GM23338 (cell line): ENCODE results near the gene CACNB1. TPM values are rescaled to one million over a fixed set of nuclear protein-coding genes. Genes with fewer than 3 reads are reported as not detected.

ENCODE experiments used
- ATAC-seq: fragments of 200-7000 bp; cut with Tn5 transposase; 3 replicates; pipeline ENCODE4 v1.9.1; 2020
- DNase-seq: peaks from one replicate; pipeline ENCODE4 v3.0.0-alpha.2; 2015; ENCODE audit warnings: low spot score
- H2AFZ ChIP-seq: fragments of 200-600 bp; sonication (generic); 2 replicates; pipeline ENCODE4 v1.8.0; 2016; ENCODE audit warnings: antibody characterized with exemption, mild to moderate bottlenecking, moderate library complexity
- H3F3A ChIP-seq: fragments of 200-600 bp; sonication (generic); replicated peaks from 2 replicates; pipeline ENCODE4 v1.8.0; 2017; ENCODE audit warnings: antibody characterized with exemption, mixed run types, low read depth
- H3K27ac ChIP-seq: fragments of 200-600 bp; sonication (generic); 2 replicates; pipeline ENCODE4 v1.6.1; 2016; ENCODE audit warnings: low read depth
- H3K27me3 ChIP-seq: fragments of 200-600 bp; sonication (generic); 2 replicates; pipeline ENCODE4 v1.8.0; 2016; ENCODE audit warnings: mild to moderate bottlenecking, mixed run types, moderate library complexity; ENCODE audit not compliant: insufficient read depth
- H3K36me3 ChIP-seq: fragments of 200-600 bp; sonication (generic); 2 replicates; pipeline ENCODE4 v1.8.0; 2016; ENCODE audit warnings: mild to moderate bottlenecking; ENCODE audit not compliant: insufficient read depth
- H3K4me1 ChIP-seq: fragments of 200-600 bp; sonication (generic); 2 replicates; pipeline ENCODE4 v1.8.0; 2016; ENCODE audit warnings: mild to moderate bottlenecking, moderate library complexity; ENCODE audit not compliant: insufficient read depth
- H3K4me2 ChIP-seq: fragments of 200-600 bp; sonication (generic); 2 replicates; pipeline ENCODE4 v1.7.1; 2017; ENCODE audit warnings: mixed run types
- H3K4me3 ChIP-seq: fragments of 200-600 bp; sonication (generic); 2 replicates; pipeline ENCODE4 v1.6.1; 2016; ENCODE audit warnings: mixed run types
- H3K79me2 ChIP-seq: fragments of 200-600 bp; sonication (generic); replicated peaks from 2 replicates; pipeline ENCODE4 v1.8.0; 2017; ENCODE audit warnings: mild to moderate bottlenecking; ENCODE audit not compliant: insufficient read depth
- H3K9me2 ChIP-seq: fragments of 200-600 bp; sonication (generic); 2 replicates; pipeline ENCODE4 v1.8.0; 2017; ENCODE audit not compliant: insufficient read depth
- H4K20me1 ChIP-seq: fragments of 200-600 bp; sonication (generic); replicated peaks from 2 replicates; pipeline ENCODE4 v1.8.0; 2017; ENCODE audit warnings: mild to moderate bottlenecking; ENCODE audit not compliant: insufficient read depth
- H3K27ac Mint-ChIP-seq: 2 replicates; pipeline ENCODE4 v1.8.0; 2020; ENCODE audit warnings: inconsistent platforms, mild to moderate bottlenecking, moderate library complexity, mixed read lengths
- H3K27me3 Mint-ChIP-seq: 3 replicates; pipeline ENCODE4 v1.8.0; 2022; ENCODE audit warnings: low read depth, mild to moderate bottlenecking, moderate library complexity, mixed read lengths, inconsistent platforms; ENCODE audit not compliant: insufficient read depth, poor library complexity
- H3K36me3 Mint-ChIP-seq: 3 replicates; pipeline ENCODE4 v1.8.0; 2021; ENCODE audit warnings: low read depth, mild to moderate bottlenecking, inconsistent platforms, moderate library complexity, mixed read lengths
- H3K4me1 Mint-ChIP-seq: 3 replicates; pipeline ENCODE4 v1.8.0; 2020; ENCODE audit warnings: mild to moderate bottlenecking, inconsistent platforms, mixed read lengths
- H3K4me3 Mint-ChIP-seq: 3 replicates; pipeline ENCODE4 v1.8.0; 2021; ENCODE audit warnings: moderate library complexity, mild to moderate bottlenecking, inconsistent platforms, mixed read lengths
- H3K9me3 Mint-ChIP-seq: 3 replicates; pipeline ENCODE4 v1.8.0; 2020; ENCODE audit warnings: moderate library complexity, mild to moderate bottlenecking, inconsistent platforms, mixed read lengths
- CREB1 ChIP-seq: fragments of 250-450 bp; sonication (Bioruptor Pico); IDR thresholded peaks from 2 replicates; pipeline ENCODE4 v1.5.0; 2020; ENCODE audit warnings: low read depth, mild to moderate bottlenecking, moderate library complexity
- EZH2 ChIP-seq: fragments of 200-600 bp; sonication (generic); IDR thresholded peaks from one replicate; pipeline ENCODE4 v1.8.0; 2017; ENCODE audit warnings: antibody characterized with exemption, mild to moderate bottlenecking, low read depth; ENCODE audit not compliant: unreplicated experiment
- EZH2phosphoT487 ChIP-seq: fragments of 200-600 bp; sonication (generic); IDR thresholded peaks from one replicate; pipeline ENCODE4 v1.8.1; 2018; ENCODE audit warnings: antibody characterized with exemption; ENCODE audit not compliant: unreplicated experiment
- JUNB ChIP-seq: IDR thresholded peaks from one replicate; pipeline ENCODE4 v1.6.1; 2016; ENCODE audit warnings: antibody characterized with exemption; ENCODE audit not compliant: unreplicated experiment
- NANOG ChIP-seq: IDR thresholded peaks from 2 replicates; pipeline ENCODE4 v1.6.1; 2016; ENCODE audit warnings: antibody characterized with exemption, borderline replicate concordance
- POLR2AphosphoS5 ChIP-seq: IDR thresholded peaks from 2 replicates; pipeline ENCODE4 v1.6.1; 2016; ENCODE audit warnings: antibody characterized with exemption, low read depth
- STAT1 ChIP-seq: IDR thresholded peaks from one replicate; pipeline ENCODE4 v1.6.1; 2016; ENCODE audit warnings: antibody characterized with exemption; ENCODE audit not compliant: unreplicated experiment
- ZNF114 ChIP-seq: fragments of 250-450 bp; sonication (Bioruptor Pico); IDR thresholded peaks from 2 replicates; pipeline ENCODE4 v1.5.0; 2020; ENCODE audit warnings: mild to moderate bottlenecking, moderate library complexity
- ZNF331 ChIP-seq: fragments of 250-450 bp; sonication (Bioruptor Pico); IDR thresholded peaks from 2 replicates; pipeline ENCODE4 v1.5.0; 2020; ENCODE audit warnings: low read depth, mild to moderate bottlenecking, moderate library complexity
- polyA plus RNA-seq: library from polyadenylated mRNA; unstranded; fragments of >200 nt; fragmentation: Nextera tagmentation; extraction: Ambion mirVana; gene quantifications from 2 replicates; pipeline ENCODE4 v1.2.1, GENCODE V29; 2016
- total RNA-seq: library from RNA; depleted of rRNA; stranded (reverse); fragments of >200 nt; shearing (Covaris generic); gene quantifications from 2 replicates; pipeline ENCODE4 v1.2.3, GENCODE V29; 2014
- TF ChIP-seq, protein P1 (sequence below): IDR thresholded peaks from 2 replicates; pipeline ENCODE4 v1.6.1; 2016; ENCODE audit warnings: antibody characterized with exemption
- TF ChIP-seq, protein P2 (sequence below), 2 experiments: fragments of 200-600 bp in 1 of 2; sonication (generic) in 1 of 2; conservative IDR thresholded peaks; 2 replicates each; pipeline versions ENCODE4 v1.5.1 to v1.6.1; 2016 to 2017; ENCODE audit warnings: antibody characterized with exemption in 2 of 2, low read depth in 2 of 2, mild to moderate bottlenecking in 2 of 2, moderate library complexity in 1 of 2
- TF ChIP-seq, protein P3 (sequence below): fragments of 250-450 bp; sonication (Bioruptor Pico); IDR thresholded peaks from 2 replicates; pipeline ENCODE4 v1.5.0; 2020; ENCODE audit warnings: mild to moderate bottlenecking, moderate library complexity
- TF ChIP-seq, protein P4 (sequence below): IDR thresholded peaks from one replicate; pipeline ENCODE4 v1.6.1; 2018; ENCODE audit warnings: antibody characterized with exemption; ENCODE audit not compliant: unreplicated experiment

CACNB1 gene
- total and polyA plus RNA-seq, 2 experiments from 2014 or later = 8.4 to 13.1 TPM

DNA sequence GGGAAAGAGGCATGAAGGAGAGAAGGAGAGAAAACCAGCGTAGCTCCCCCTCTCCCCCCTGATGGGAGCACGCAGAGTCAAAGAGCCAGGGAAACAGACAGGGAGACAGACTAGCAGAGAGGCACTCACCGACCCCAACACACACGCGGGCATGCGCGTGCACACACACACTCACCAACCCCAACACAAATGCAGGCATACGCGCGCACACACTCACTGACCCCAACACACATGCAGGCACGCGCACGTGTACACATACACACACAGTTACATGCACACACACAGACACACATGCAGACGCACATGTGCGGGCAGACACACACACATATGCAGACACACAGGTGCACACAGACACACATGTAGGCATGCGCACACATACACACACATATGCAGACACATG, 4.6 kb downstream of the CACNB1 start:
- Histone ChIP-seq H3K4me3 (no peak overlapping the region), H2AFZ (no peak overlapping the region), H4K20me1 (peaks cover 13% of the 10 kb centered on the region), H3K27ac (no peak overlapping the region), H3K36me3 (peaks cover 8% of the 10 kb centered on the region), H3K4me2 (no peak overlapping the region), H3K79me2 (peaks cover 23% of the 10 kb centered on the region), H3F3A (no peaks in the 10 kb centered on the region), H3K27me3 (no peaks in the 10 kb centered on the region), H3K4me1 (peaks cover 20% of the 10 kb centered on the region), H3K9me2 (no peaks in the 10 kb centered on the region)
- Mint-ChIP-seq H3K27me3 (peaks cover 10% of the 10 kb centered on the region), H3K36me3 (peaks cover 34% of the 10 kb centered on the region), H3K4me3 (no peak overlapping the region), H3K9me3 (no peaks in the 10 kb centered on the region), H3K4me1 (peaks cover 25% of the 10 kb centered on the region), H3K27ac (no peak overlapping the region; the same call in 1 of the 2 replicates)
- ATAC-seq (no peak), DNase-seq (no peak)
- TF ChIP-seq STAT1 (no peak), NANOG (no peak), JUNB (no peak), ZNF331 (no peak), EZH2phosphoT487 (no peak), POLR2AphosphoS5 (no peak), ZNF114 (CRISPR knock-in tag) (no peak), EZH2 (no peak), CREB1 (CRISPR knock-in tag) (no peak)
- TF ChIP-seq, protein P1, sequence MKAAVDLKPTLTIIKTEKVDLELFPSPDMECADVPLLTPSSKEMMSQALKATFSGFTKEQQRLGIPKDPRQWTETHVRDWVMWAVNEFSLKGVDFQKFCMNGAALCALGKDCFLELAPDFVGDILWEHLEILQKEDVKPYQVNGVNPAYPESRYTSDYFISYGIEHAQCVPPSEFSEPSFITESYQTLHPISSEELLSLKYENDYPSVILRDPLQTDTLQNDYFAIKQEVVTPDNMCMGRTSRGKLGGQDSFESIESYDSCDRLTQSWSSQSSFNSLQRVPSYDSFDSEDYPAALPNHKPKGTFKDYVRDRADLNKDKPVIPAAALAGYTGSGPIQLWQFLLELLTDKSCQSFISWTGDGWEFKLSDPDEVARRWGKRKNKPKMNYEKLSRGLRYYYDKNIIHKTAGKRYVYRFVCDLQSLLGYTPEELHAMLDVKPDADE = no peak
- TF ChIP-seq, protein P2, sequence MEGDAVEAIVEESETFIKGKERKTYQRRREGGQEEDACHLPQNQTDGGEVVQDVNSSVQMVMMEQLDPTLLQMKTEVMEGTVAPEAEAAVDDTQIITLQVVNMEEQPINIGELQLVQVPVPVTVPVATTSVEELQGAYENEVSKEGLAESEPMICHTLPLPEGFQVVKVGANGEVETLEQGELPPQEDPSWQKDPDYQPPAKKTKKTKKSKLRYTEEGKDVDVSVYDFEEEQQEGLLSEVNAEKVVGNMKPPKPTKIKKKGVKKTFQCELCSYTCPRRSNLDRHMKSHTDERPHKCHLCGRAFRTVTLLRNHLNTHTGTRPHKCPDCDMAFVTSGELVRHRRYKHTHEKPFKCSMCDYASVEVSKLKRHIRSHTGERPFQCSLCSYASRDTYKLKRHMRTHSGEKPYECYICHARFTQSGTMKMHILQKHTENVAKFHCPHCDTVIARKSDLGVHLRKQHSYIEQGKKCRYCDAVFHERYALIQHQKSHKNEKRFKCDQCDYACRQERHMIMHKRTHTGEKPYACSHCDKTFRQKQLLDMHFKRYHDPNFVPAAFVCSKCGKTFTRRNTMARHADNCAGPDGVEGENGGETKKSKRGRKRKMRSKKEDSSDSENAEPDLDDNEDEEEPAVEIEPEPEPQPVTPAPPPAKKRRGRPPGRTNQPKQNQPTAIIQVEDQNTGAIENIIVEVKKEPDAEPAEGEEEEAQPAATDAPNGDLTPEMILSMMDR (conservative IDR thresholded peaks at IDR 0.05; ENCODE audit: low read depth in 2 of 2) = no peak
- TF ChIP-seq, protein P3, sequence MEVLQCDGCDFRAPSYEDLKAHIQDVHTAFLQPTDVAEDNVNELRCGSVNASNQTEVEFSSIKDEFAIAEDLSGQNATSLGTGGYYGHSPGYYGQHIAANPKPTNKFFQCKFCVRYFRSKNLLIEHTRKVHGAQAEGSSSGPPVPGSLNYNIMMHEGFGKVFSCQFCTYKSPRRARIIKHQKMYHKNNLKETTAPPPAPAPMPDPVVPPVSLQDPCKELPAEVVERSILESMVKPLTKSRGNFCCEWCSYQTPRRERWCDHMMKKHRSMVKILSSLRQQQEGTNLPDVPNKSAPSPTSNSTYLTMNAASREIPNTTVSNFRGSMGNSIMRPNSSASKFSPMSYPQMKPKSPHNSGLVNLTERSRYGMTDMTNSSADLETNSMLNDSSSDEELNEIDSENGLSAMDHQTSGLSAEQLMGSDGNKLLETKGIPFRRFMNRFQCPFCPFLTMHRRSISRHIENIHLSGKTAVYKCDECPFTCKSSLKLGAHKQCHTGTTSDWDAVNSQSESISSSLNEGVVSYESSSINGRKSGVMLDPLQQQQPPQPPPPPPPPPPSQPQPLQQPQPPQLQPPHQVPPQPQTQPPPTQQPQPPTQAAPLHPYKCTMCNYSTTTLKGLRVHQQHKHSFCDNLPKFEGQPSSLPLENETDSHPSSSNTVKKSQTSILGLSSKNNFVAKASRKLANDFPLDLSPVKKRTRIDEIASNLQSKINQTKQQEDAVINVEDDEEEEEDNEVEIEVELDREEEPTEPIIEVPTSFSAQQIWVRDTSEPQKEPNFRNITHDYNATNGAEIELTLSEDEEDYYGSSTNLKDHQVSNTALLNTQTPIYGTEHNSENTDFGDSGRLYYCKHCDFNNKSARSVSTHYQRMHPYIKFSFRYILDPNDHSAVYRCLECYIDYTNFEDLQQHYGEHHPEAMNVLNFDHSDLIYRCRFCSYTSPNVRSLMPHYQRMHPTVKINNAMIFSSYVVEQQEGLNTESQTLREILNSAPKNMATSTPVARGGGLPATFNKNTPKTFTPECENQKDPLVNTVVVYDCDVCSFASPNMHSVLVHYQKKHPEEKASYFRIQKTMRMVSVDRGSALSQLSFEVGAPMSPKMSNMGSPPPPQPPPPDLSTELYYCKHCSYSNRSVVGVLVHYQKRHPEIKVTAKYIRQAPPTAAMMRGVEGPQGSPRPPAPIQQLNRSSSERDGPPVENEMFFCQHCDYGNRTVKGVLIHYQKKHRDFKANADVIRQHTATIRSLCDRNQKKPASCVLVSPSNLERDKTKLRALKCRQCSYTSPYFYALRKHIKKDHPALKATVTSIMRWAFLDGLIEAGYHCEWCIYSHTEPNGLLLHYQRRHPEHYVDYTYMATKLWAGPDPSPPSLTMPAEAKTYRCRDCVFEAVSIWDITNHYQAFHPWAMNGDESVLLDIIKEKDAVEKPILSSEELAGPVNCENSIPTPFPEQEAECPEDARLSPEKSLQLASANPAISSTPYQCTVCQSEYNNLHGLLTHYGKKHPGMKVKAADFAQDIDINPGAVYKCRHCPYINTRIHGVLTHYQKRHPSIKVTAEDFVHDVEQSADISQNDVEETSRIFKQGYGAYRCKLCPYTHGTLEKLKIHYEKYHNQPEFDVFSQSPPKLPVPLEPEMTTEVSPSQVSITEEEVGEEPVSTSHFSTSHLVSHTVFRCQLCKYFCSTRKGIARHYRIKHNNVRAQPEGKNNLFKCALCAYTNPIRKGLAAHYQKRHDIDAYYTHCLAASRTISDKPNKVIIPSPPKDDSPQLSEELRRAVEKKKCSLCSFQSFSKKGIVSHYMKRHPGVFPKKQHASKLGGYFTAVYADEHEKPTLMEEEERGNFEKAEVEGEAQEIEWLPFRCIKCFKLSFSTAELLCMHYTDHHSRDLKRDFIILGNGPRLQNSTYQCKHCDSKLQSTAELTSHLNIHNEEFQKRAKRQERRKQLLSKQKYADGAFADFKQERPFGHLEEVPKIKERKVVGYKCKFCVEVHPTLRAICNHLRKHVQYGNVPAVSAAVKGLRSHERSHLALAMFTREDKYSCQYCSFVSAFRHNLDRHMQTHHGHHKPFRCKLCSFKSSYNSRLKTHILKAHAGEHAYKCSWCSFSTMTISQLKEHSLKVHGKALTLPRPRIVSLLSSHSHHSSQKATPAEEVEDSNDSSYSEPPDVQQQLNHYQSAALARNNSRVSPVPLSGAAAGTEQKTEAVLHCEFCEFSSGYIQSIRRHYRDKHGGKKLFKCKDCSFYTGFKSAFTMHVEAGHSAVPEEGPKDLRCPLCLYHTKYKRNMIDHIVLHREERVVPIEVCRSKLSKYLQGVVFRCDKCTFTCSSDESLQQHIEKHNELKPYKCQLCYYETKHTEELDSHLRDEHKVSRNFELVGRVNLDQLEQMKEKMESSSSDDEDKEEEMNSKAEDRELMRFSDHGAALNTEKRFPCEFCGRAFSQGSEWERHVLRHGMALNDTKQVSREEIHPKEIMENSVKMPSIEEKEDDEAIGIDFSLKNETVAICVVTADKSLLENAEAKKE (CRISPR knock-in tag) = no peak
- TF ChIP-seq, protein P4, sequence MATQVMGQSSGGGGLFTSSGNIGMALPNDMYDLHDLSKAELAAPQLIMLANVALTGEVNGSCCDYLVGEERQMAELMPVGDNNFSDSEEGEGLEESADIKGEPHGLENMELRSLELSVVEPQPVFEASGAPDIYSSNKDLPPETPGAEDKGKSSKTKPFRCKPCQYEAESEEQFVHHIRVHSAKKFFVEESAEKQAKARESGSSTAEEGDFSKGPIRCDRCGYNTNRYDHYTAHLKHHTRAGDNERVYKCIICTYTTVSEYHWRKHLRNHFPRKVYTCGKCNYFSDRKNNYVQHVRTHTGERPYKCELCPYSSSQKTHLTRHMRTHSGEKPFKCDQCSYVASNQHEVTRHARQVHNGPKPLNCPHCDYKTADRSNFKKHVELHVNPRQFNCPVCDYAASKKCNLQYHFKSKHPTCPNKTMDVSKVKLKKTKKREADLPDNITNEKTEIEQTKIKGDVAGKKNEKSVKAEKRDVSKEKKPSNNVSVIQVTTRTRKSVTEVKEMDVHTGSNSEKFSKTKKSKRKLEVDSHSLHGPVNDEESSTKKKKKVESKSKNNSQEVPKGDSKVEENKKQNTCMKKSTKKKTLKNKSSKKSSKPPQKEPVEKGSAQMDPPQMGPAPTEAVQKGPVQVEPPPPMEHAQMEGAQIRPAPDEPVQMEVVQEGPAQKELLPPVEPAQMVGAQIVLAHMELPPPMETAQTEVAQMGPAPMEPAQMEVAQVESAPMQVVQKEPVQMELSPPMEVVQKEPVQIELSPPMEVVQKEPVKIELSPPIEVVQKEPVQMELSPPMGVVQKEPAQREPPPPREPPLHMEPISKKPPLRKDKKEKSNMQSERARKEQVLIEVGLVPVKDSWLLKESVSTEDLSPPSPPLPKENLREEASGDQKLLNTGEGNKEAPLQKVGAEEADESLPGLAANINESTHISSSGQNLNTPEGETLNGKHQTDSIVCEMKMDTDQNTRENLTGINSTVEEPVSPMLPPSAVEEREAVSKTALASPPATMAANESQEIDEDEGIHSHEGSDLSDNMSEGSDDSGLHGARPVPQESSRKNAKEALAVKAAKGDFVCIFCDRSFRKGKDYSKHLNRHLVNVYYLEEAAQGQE = no peak
